Transverse colon (tissue), 3 donors: ENCODE data around the gene FMO3.

Experiments
- CTCF ChIP-seq, 5 experiments: fragments of 200-600 bp in 3 of 5; fragments of 450-650 bp in 2 of 5; sonication (generic) in 3 of 5; IDR thresholded peaks; 1 replicate in 2 of 5; 2 replicates in 3 of 5; pipeline ENCODE4 v1.5.1; 2016 to 2017; ENCODE audit warnings: antibody characterized with exemption in 5 of 5, inconsistent platforms in 3 of 5, mild to moderate bottlenecking in 2 of 5, moderate library complexity in 1 of 5
- EP300 ChIP-seq: sonication (generic); formaldehyde crosslinking; IDR thresholded peaks from one replicate; pipeline ENCODE4 v1.6.1; 2017; ENCODE audit warnings: antibody characterized with exemption, low read depth
- POLR2A ChIP-seq: fragments of 450-650 bp; IDR thresholded peaks from one replicate; pipeline ENCODE4 v1.6.1; 2016; ENCODE audit warnings: antibody characterized with exemption, mild to moderate bottlenecking, moderate library complexity

- TF ChIP-seq CTCF (IDR thresholded peaks at IDR 0.05) (no peak), EP300 (no peak), POLR2A (no peak)
Observed at GRCh38 chr1:171122299-171122698, 31.6 kb downstream of the FMO3 start.
